Activated CD4-positive, CD25-positive, alpha-beta regulatory T cell treated with anti-CD3 and anti-CD28 coated beads, Interleukin-2, amount 50 U/mL, for 72 hours (primary cell): ENCODE measurements around the gene MYT1.

Experiments used
- DNase-seq: peaks from one replicate; pipeline ENCODE4 v3.0.0; 2021

Gene MYT1

DNA sequence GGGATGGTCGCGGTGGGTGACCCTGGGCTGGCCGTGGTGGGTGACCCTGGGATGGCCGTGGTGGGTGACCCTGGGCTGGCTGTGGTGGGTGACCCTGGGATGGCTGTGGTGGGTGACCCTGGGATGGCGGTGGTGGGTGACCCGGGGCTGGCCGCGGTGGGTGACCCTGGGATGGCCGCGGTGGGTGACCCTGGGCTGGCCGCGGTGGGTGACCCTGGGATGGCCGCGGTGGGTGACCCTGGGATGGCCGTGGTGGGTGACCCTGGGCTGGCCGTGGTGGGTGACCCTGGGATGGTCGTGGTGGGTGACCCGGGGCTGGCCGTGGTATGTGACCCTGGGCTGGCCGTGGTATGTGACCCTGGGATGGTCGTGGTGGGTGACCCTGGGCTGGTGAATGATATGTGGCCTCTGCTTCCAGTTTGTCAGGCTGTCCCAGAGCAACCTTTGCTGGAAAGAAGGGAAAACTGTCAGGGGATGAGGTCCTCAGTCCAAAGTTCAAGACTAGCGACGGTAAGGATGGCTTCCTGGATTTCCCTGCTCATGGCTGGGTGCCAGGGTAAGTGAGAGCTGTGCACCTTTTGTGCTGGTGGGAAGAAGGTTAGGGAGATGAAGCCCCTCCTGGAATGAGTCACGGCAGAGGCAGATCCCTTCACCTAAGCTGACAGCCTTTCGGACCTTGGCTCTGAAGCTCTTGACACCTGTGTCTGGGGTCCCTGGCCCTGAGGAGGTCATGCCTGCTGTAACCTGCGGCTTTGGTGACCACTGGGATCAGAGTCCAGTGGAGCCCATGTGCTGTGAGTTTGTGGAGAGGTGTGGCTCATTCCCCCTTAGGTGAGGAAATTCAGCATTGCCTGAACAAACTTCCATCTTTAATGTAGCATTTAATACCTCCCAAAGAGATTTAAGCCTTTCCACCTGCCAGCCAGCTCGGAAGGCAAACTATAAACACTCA is 72.2 kb downstream of the MYT1 start:
- no peak for DNase-seq

GRCh38 chr20:64237316-64237715 is 73.1 kb downstream of the MYT1 start:
- DNase-seq = no peak

DNA sequence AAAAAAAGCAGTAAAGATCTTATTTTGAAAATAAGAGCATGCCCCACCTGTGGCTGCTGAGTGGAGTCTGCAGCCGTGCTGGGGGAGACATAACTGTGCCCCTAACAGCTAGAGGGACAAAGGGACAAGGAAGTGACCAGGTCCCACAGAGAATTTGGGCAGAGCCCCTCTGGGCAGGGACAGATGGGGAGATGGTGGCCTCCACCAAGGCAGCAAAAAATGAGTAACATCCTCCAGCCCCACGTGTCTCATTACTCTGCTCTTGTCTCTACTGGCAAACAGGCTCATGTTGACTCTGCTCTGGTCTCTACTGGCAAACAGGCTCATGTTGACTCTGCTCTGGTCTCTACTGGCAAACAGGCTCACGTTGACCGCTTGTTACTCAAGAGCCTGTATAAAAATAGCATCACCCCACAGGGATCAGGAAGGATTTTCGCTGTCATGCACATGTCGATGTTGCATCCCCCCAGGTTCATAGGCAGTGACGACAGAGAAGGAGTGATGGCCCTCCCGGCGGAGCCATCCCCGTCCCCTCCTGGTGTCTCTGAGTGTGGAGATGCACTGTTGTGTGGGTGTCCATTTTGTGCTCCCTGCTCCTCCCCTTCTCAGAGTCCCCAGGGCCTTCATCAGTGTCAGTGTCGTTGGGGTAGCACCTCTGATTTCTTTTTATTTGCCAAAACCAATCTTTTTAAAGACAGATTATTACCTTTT is 74.0 kb downstream of the MYT1 start:
- DNase-seq = no peak

GRCh38 chr20:64238851-64239387 is 74.7 kb downstream of the MYT1 start:
- DNase-seq = no peak

DNA sequence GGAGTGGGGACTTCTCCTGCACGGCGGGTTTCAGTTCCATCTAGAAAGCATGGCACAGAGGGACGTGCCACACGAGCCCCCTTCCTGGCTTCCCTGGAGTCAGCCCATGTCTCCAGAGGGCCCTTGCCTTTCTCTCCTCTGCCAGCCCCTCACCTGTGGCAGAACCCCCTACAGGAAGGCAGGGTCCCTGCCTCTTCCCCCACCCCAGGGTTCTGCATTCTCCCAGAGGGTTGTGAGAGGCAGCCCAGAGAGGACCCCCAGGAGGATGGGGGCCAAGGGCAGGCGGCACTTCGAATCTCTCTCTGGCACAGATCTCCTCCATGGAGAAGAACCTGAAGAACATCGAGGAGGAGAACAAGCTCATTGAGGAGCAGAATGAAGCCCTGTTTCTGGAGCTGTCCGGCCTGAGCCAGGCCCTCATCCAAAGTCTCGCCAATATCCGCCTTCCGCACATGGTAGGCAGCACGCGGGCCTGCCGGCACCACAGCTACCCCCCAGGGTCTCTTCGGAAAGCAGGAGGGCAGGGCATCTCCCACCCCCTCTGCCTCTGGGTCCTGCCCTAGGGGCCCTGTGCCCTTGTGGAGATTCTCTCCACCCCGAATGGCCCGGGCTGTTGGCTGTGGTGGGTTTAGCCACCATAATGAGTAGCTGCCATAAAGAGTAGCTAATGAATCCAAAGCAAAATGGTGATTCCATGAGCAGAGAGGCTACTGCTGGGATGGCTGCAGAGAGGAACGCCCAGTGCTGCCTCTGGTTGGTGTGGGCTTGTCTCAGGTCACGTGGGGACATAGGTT is 75.4 kb downstream of the MYT1 start:
- no peak for DNase-seq

DNA sequence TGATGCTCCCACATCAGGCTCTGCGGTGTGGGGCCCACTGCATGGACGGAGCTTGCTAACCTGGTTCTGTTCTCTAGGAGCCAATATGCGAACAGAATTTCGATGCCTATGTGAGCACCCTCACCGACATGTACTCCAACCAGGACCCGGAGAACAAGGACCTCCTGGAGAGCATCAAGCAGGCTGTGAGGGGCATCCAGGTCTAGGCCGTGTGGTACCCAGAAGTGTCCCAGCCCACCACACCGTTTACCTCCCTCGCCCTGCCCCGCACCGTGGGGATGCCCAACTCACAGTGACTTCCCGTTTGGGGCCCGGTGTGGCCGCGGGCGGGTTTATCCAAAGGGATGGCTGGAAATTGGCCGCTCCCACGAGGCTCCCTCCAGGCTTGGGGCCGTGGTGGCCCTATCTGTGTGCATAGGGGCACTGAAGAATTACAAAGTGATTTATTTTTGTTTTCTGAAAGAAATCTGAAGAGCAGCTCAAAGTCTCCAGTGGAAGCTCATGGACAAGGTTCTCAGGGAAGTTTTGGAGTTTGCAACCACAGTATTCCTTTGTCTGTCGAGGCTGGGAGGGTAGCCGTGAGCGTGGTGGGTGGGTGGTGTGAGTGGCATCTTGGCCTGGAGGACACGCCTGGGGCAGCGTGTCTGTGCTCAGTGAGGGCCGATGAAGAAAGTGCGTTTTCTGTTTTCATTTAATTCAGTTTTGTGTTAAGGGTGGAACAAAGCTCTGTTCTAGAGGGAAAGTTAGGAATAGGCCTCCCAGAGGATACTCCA is 76.2 kb downstream of the MYT1 start:
- no peak for DNase-seq

GRCh38 chr20:64241061-64241460 is 76.8 kb downstream of the MYT1 start:
- no peak for DNase-seq

GRCh38 chr20:64242003-64242796 is 77.9 kb downstream of the MYT1 start:
- no peak for DNase-seq

DNA sequence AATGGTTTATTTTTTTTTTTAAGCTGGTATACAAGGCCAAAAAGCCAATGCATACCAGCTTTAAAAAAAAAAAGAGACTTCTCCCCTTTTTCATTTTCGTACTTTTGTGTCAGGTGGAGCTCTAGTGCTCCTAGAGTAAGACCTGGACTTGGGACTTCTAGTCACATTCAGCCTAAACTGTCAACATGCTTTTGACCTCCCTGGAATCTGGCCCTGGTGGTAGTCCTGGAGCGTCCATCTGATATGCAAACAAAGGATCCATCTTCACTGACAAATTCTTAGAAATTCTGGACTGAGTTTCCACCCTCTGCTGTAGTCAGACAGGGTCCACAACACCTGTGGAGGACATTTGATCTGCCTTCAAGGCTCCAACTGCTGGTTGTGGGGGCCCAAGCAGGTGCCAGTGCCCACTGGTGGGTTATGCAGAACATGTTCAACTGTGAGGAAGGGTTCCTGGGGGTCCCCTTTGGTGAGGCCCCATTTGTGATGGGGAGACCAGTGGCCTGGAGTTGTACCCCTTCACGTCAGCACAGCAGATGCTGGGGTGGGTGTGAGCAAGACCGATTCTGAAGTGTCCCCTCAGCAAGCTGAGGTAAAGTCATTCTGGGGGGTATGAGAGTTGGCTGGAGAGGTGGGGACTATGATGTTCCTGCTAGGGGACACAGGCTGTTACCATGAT is 78.7 kb downstream of the MYT1 start:
- DNase-seq = no peak

GRCh38 chr20:64244281-64244805 is 80.1 kb downstream of the MYT1 start:
- no peak for DNase-seq

DNA sequence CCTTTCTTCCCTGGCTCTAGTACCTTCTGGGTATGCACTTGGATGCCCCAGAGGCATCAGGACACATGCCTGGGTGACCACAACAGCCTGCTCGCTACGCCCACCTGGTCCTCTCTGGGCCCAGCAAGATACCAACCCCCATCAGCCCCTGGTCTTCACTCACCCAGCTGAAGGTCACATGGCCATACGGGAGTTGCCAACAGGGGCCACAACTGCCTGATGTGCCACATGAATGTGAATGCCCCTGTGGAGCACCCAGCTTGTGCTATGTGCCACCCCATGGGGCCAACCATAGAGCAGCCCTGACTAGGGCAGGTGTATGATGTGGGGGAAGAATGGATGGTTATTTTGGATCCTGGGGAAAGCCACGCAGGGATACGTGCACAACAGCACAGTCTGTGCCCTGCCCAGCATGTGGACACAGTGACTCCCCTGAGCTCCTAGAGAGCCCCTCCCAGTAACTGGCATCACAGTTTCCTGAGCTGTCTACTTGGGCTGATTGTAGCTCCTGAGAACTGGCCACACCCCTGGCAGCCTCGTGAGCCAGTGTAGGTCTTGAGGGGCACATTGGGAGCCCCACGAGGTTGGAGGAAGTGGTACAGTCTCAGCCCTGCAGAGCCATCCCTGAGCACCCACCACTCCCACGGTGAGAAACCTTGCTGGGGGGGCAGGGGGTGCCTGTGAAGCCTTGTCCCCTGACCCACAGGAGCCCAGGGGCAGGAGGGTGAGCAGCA is 80.8 kb downstream of the MYT1 start:
- DNase-seq = no peak

GRCh38 chr20:64245746-64246595 is 81.7 kb downstream of the MYT1 start:
- no peak for DNase-seq

GRCh38 chr20:64246616-64247306 is 82.5 kb downstream of the MYT1 start:
- DNase-seq = no peak

DNA sequence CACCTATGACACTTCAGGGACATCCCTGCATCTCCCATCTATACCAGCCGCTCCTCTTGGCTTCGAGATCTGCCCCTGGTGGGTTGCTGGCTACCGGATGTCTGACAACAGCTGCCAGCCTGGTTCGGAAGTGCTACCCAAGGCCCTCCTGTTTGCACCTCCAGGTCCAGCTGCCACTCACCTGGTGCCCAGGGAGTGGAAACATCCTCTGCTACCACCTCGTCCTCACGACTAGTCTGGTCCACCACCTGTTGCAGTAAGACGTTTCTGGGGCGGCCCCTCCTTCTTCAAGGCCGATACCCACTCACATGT is 83.0 kb downstream of the MYT1 start:
- DNase-seq = no peak

GRCh38 chr20:64247970-64248841 is 84.0 kb downstream of the MYT1 start:
- no peak for DNase-seq

- no peak for DNase-seq
These were observed 85.8 kb downstream of the MYT1 start for GRCh38 chr20:64250027-64250426.

DNA sequence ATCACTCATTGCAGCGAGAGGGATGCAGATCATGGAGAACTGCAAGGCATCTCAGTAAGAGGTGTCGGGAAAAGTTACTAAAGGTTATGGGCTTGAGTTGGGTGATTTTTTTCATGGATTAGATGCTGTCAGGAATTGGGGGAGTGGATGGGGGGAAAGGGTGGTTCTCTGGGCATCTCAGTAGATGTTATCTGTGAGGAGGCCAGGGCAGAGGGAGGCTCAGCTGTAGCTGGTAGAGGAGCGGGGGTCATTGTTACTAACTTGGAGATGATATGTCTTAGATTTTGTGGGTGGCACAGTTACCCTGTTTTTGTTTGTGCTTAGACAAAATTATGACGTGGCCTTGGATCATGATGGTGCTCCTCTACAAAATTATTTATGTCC is 88.7 kb downstream of the MYT1 start:
- DNase-seq = no peak
